IMR-90 (cell line): Measurements from ENCODE around the gene OFD1.

Experiments
- BHLHE40 ChIP-seq: fragments of 150-350 bp; IDR thresholded peaks from 2 replicates; pipeline ENCODE4 v1.6.1; 2016; ENCODE audit warnings: mild to moderate bottlenecking, low read depth, low read length
- CEBPB ChIP-seq: IDR thresholded peaks from 2 replicates; pipeline ENCODE4 v1.6.1; 2012; ENCODE audit warnings: low read depth, low read length, improper control_type of control experiment
- CHD1 ChIP-seq: IDR thresholded peaks from 2 replicates; pipeline ENCODE4 v1.6.1; 2012; ENCODE audit warnings: low read depth, low read length, improper control_type of control experiment
- FOS ChIP-seq: fragments of 150-350 bp; IDR thresholded peaks from 2 replicates; pipeline ENCODE4 v1.6.1; 2016; ENCODE audit warnings: low read depth, low read length
- MAFK ChIP-seq: IDR thresholded peaks from 2 replicates; pipeline ENCODE4 v1.6.1; 2012; ENCODE audit warnings: low read depth, low read length, improper control_type of control experiment
- MAZ ChIP-seq: IDR thresholded peaks from 2 replicates; pipeline ENCODE4 v1.6.1; 2012; ENCODE audit warnings: low read depth, mild to moderate bottlenecking, low read length, improper control_type of control experiment, moderate library complexity, borderline replicate concordance
- NFE2L2 ChIP-seq: fragments of 150-350 bp; IDR thresholded peaks from 2 replicates; pipeline ENCODE4 v1.6.1; 2016; ENCODE audit warnings: low read depth, mild to moderate bottlenecking, low read length
- POLR2A ChIP-seq: IDR thresholded peaks from 2 replicates; pipeline ENCODE4 v1.6.1; 2012; ENCODE audit warnings: mild to moderate bottlenecking, low read depth, low read length
- RAD21 ChIP-seq: IDR thresholded peaks from 2 replicates; pipeline ENCODE4 v1.6.1; 2012; ENCODE audit warnings: low read length, improper control_type of control experiment
- RFX5 ChIP-seq: IDR thresholded peaks from 2 replicates; pipeline ENCODE4 v1.8.0; 2012; ENCODE audit warnings: low read depth, mild to moderate bottlenecking, low read length, moderate library complexity
- SMC3 ChIP-seq: fragments of 150-350 bp; IDR thresholded peaks from 2 replicates; pipeline ENCODE4 v1.6.1; 2016; ENCODE audit warnings: low read depth, mild to moderate bottlenecking, antibody characterized with exemption, low read length, moderate library complexity
- TF ChIP-seq, protein P1 (sequence below): conservative IDR thresholded peaks from 2 replicates; pipeline ENCODE4 v1.5.1; 2012; ENCODE audit warnings: mild to moderate bottlenecking, low read depth, low read length, improper control_type of control experiment
- TF ChIP-seq, protein P2 (sequence below): fragments of 150-350 bp; IDR thresholded peaks from 2 replicates; pipeline ENCODE4 v1.6.1; 2016; ENCODE audit warnings: low read depth, mild to moderate bottlenecking, low read length, moderate library complexity, borderline replicate concordance
- TF ChIP-seq, protein P3 (sequence below): fragments of 150-350 bp; IDR thresholded peaks from 2 replicates; pipeline ENCODE4 v1.6.1; 2017; ENCODE audit warnings: mild to moderate bottlenecking, antibody characterized with exemption, low read length, low read depth

DNA sequence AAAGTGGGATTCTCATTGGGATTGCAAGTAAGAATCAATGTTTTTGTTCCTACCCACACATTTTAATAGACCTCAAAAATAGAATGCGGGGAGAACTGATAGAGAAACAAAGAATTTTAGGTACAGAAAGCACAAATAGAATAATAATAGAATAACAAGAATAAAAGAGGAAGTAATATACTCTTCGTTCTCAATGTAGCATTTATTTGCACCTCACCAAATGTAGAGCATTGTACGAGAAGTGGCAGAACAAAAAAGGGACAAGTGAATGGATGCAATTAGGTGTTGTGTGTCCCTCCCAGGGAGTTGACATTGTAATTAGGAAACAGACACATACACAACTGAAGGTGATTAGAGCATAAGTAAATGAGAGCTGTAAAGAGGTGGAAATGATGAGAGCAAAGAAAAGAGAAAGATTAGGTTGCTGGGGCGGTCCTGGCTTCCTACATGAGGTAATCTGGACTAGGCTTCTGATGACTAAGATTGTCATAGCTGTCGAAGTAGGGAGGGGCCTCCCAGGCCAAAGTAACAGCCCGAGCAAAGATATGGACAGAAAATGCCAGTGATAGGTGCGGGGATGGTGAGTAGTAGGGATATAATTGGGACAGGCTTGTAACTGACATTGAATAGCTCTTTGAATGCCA, 35.2 kb upstream of the OFD1 start:
- TF ChIP-seq, protein P1, sequence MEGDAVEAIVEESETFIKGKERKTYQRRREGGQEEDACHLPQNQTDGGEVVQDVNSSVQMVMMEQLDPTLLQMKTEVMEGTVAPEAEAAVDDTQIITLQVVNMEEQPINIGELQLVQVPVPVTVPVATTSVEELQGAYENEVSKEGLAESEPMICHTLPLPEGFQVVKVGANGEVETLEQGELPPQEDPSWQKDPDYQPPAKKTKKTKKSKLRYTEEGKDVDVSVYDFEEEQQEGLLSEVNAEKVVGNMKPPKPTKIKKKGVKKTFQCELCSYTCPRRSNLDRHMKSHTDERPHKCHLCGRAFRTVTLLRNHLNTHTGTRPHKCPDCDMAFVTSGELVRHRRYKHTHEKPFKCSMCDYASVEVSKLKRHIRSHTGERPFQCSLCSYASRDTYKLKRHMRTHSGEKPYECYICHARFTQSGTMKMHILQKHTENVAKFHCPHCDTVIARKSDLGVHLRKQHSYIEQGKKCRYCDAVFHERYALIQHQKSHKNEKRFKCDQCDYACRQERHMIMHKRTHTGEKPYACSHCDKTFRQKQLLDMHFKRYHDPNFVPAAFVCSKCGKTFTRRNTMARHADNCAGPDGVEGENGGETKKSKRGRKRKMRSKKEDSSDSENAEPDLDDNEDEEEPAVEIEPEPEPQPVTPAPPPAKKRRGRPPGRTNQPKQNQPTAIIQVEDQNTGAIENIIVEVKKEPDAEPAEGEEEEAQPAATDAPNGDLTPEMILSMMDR = no peak
- TF ChIP-seq CHD1 = no peak
- TF ChIP-seq POLR2A = no peak
- TF ChIP-seq, protein P2, sequence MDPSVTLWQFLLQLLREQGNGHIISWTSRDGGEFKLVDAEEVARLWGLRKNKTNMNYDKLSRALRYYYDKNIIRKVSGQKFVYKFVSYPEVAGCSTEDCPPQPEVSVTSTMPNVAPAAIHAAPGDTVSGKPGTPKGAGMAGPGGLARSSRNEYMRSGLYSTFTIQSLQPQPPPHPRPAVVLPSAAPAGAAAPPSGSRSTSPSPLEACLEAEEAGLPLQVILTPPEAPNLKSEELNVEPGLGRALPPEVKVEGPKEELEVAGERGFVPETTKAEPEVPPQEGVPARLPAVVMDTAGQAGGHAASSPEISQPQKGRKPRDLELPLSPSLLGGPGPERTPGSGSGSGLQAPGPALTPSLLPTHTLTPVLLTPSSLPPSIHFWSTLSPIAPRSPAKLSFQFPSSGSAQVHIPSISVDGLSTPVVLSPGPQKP = no peak
- no peak for TF ChIP-seq CEBPB
- no peak for TF ChIP-seq BHLHE40
- TF ChIP-seq MAFK = no peak
- TF ChIP-seq MAZ = no peak
- TF ChIP-seq RFX5 = no peak
- no peak for TF ChIP-seq RAD21
- no peak for TF ChIP-seq FOS
- TF ChIP-seq, protein P3, sequence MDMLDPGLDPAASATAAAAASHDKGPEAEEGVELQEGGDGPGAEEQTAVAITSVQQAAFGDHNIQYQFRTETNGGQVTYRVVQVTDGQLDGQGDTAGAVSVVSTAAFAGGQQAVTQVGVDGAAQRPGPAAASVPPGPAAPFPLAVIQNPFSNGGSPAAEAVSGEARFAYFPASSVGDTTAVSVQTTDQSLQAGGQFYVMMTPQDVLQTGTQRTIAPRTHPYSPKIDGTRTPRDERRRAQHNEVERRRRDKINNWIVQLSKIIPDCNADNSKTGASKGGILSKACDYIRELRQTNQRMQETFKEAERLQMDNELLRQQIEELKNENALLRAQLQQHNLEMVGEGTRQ = no peak
- TF ChIP-seq NFE2L2 = no peak
- TF ChIP-seq SMC3 = no peak
